ENCODE results near the gene AOPEP. TPM values are rescaled to one million over a fixed set of nuclear protein-coding genes. Genes with fewer than 3 reads are reported as not detected.

AOPEP gene
- total RNA-seq, 1 donor from 2014 or later, result 305 TPM

GRCh38 chr9:94879230-94879629, 152.7 kb downstream of the AOPEP start:
- TF ChIP-seq POLR2A (IDR thresholded peaks at IDR 0.05), result no peak
- TF ChIP-seq CTCF (IDR thresholded peaks at IDR 0.05), result no peak
- no peak for TF ChIP-seq POLR2AphosphoS5 (IDR thresholded peaks at IDR 0.05; ENCODE audit: insufficient read depth in 1 of 2, low read depth in 1 of 2)
- intact Hi-C loops (cut with DNase I), result no loop called here
- H3K4me1 ChIP-seq, result peaks cover 28% of the 10 kb centered on the region

DNA sequence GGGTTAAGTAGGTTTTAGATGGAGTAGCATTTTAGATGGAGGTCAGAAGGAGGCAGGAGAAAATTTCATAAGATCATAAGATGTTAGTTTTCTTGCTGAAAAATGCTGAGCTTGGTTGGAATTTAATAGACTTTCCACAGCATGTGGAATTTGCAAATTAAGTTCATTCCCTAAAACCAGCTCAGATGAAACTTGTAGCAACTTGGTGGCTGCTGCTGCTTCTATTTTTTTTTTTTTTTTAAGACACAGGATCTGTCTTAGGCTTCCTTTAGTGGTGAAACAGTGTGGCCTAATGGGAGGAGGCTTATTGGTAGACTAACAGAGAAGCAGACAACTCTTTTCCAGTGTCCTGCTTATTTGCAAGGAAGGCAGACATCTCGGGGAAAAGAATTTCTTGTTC, 154.5 kb downstream of the AOPEP start:
- Histone ChIP-seq H3K9me3 (no peaks in the 10 kb centered on the region), H3K4me3 (no peak overlapping the region), H3K27ac (peak overlapping the region; percentile 44), H3K36me3 (no peaks in the 10 kb centered on the region), H3K4me1 (peaks cover 25% of the 10 kb centered on the region), H3K27me3 (no peaks in the 10 kb centered on the region)
- DNase-seq (ENCODE audit: extremely low spot score in 2 of 2), result no peak
- intact Hi-C loops (cut with DNase I), result no loop called here
- no peak for TF ChIP-seq POLR2A (IDR thresholded peaks at IDR 0.05)
- no peak for TF ChIP-seq CTCF (IDR thresholded peaks at IDR 0.05)
- no peak for TF ChIP-seq POLR2AphosphoS5 (IDR thresholded peaks at IDR 0.05; ENCODE audit: insufficient read depth in 1 of 2, low read depth in 1 of 2)

More at GRCh38 chr9:94879230-94879629, 152.7 kb downstream of the AOPEP start:
- Histone ChIP-seq H3K4me3 (no peak overlapping the region), H3K9me3 (no peaks in the 10 kb centered on the region), H3K36me3 (no peaks in the 10 kb centered on the region), H3K27me3 (no peaks in the 10 kb centered on the region), H3K27ac (no peak overlapping the region)
- DNase-seq (ENCODE audit: extremely low spot score in 2 of 2), result no peak

DNA sequence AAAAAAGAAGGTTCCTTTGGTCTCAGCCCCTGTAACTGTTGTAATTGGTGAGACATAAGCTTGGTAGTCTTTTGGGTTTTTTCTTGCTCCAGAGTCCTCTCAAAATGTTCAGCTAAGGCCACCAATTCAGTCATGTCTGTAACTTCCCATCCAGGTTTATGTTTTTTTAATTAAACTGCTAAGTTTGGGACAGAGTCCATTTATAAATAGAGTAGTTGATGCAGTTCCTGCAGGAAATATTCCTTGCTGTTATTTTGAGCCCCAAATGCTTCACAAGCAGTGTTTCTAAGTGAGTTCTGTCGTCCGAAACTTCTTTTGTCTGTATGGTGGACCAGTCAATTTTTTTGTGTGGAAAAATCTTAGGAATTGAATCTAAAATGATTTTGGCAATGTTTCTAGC, 155.0 kb downstream of the AOPEP start:
- Histone ChIP-seq H3K27me3 (no peaks in the 10 kb centered on the region), H3K4me1 (peaks cover 28% of the 10 kb centered on the region), H3K27ac (peak overlapping the region; percentile 40), H3K36me3 (no peaks in the 10 kb centered on the region), H3K4me3 (no peak overlapping the region), H3K9me3 (no peaks in the 10 kb centered on the region)
- TF ChIP-seq CTCF (IDR thresholded peaks at IDR 0.05) (no peak), POLR2A (IDR thresholded peaks at IDR 0.05) (no peak), POLR2AphosphoS5 (IDR thresholded peaks at IDR 0.05; ENCODE audit: insufficient read depth in 1 of 2, low read depth in 1 of 2) (no peak)
- DNase-seq (ENCODE audit: extremely low spot score in 2 of 2), result no peak
- intact Hi-C loops (cut with DNase I), result no loop called here

DNA sequence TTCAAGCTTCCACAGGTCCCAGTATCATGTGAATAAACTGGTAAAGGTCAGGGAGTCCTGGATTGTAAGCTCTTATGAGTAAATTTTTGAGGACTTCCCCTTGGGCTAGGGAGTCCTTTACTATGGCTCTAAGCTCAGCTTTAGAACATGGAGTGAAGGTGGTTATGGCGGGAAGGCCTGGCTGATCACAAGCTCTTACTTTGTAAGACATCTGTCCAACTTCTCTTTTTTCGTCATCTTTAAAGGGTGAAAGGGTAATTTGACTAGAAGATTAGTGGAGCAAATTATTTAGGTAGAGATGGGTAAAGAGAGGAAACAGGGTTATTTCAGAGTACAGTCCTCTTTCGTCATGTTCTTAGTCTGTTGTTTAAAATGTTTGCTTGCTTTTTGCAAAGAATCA, 155.4 kb downstream of the AOPEP start:
- Histone ChIP-seq H3K9me3 (no peaks in the 10 kb centered on the region), H3K4me1 (peaks cover 30% of the 10 kb centered on the region), H3K27me3 (no peaks in the 10 kb centered on the region), H3K27ac (peak overlapping the region; percentile 40), H3K36me3 (no peaks in the 10 kb centered on the region), H3K4me3 (no peak overlapping the region)
- intact Hi-C loops (cut with DNase I), result no loop called here
- TF ChIP-seq POLR2A (IDR thresholded peaks at IDR 0.05), result no peak
- DNase-seq (ENCODE audit: extremely low spot score in 2 of 2), result no peak

DNA sequence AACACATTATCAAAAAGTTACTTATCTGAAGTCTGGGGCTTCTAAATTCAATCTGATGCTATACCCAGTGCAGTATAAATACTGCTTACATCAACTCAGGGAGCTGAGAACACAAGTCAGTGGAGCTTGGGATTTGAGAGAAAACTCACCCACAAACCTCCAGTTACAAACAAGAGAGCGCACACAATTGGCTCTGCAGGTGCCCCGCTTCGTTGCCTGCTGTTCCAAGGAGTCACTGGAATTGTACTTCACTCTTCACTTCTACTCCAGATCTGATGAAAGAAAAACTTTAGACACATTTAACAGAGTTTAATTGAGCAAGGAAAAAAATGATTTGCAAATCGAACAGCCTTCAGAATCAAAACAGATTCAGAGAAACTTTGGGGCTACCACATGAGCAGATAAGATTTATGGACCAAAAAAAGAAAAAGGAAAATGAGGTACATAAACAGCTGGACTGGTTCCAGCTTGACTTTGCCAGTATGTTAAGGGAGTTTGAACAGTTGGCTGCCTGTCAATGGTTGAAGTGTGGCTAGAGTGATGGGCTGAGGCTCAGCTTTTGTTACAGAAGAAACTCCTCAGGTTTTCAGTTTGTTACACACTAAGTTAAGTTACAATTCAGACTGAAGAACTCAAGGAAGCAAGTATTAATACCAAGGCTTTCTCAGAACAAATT, 156.6 kb downstream of the AOPEP start:
- DNase-seq (ENCODE audit: extremely low spot score in 2 of 2), result peak in 1 of 2 donors; percentile 34
- intact Hi-C loops (cut with DNase I), result no loop called here
- H3K27me3 ChIP-seq, result no peaks in the 10 kb centered on the region
- H3K36me3 ChIP-seq, result no peaks in the 10 kb centered on the region
- peak overlapping the region; percentile 7 for H3K27ac ChIP-seq
- TF ChIP-seq POLR2AphosphoS5 (IDR thresholded peaks at IDR 0.05; ENCODE audit: insufficient read depth in 1 of 2, low read depth in 1 of 2) (no peak), POLR2A (IDR thresholded peaks at IDR 0.05) (no peak), CTCF (IDR thresholded peaks at IDR 0.05) (no peak)
- peaks cover 42% of the 10 kb centered on the region for H3K4me1 ChIP-seq
- H3K9me3 ChIP-seq, result no peaks in the 10 kb centered on the region
- H3K4me3 ChIP-seq, result no peak overlapping the region
